Ramos (cell line): ENCODE data around the gene PIK3C2G.

Source experiments
- in situ Hi-C: fragments of 300-500 bp; cut with MboI; formaldehyde crosslinking; loops from one replicate; pipeline ENCODE4 v1.14.3; 2022; ENCODE audit warnings: low sequenced_read_pairs; ENCODE audit not compliant: unreplicated experiment

PIK3C2G gene

GRCh38 chr12:18327036-18327435 lies 65.7 kb downstream of the PIK3C2G start:
- in situ Hi-C loops, result no loop called here

GRCh38 chr12:18332173-18332572 lies 70.9 kb downstream of the PIK3C2G start:
- in situ Hi-C loops, result no loop called here

GRCh38 chr12:18339633-18340032 lies 78.3 kb downstream of the PIK3C2G start:
- in situ Hi-C loops, result no loop called here

GRCh38 chr12:18340186-18340585 lies 78.9 kb downstream of the PIK3C2G start:
- in situ Hi-C loops, result no loop called here

- in situ Hi-C loops, result no loop called here
Measured at GRCh38 chr12:18340786-18341185, 79.5 kb downstream of the PIK3C2G start.

- in situ Hi-C loops, result no loop called here
Measured at GRCh38 chr12:18343708-18344107, 82.4 kb downstream of the PIK3C2G start.

GRCh38 chr12:18345021-18345735 lies 83.9 kb downstream of the PIK3C2G start:
- in situ Hi-C loops, result no loop called here

GRCh38 chr12:18352312-18352711 lies 91.0 kb downstream of the PIK3C2G start:
- in situ Hi-C loops, result no loop called here

GRCh38 chr12:18355429-18355828 lies 94.1 kb downstream of the PIK3C2G start:
- in situ Hi-C loops, result no loop called here

- in situ Hi-C loops, result no loop called here
Measured at GRCh38 chr12:18358077-18358476, 96.8 kb downstream of the PIK3C2G start.

- in situ Hi-C loops, result no loop called here
Measured at GRCh38 chr12:18358930-18359329, 97.6 kb downstream of the PIK3C2G start.

GRCh38 chr12:18361433-18361832 lies 100.1 kb downstream of the PIK3C2G start:
- in situ Hi-C loops, result no loop called here

GRCh38 chr12:18363321-18363720 lies 102.0 kb downstream of the PIK3C2G start:
- in situ Hi-C loops, result no loop called here

- in situ Hi-C loops, result no loop called here
Measured at GRCh38 chr12:18368594-18368993, 107.3 kb downstream of the PIK3C2G start.

- in situ Hi-C loops, result no loop called here
Measured at GRCh38 chr12:18373181-18373580, 111.9 kb downstream of the PIK3C2G start.

GRCh38 chr12:18375131-18375530 lies 113.8 kb downstream of the PIK3C2G start:
- in situ Hi-C loops, result no loop called here

GRCh38 chr12:18375583-18375982 lies 114.3 kb downstream of the PIK3C2G start:
- in situ Hi-C loops, result no loop called here

- in situ Hi-C loops, result no loop called here
Measured at GRCh38 chr12:18382236-18382885, 121.0 kb downstream of the PIK3C2G start.

- in situ Hi-C loops, result no loop called here
Measured at GRCh38 chr12:18383203-18383602, 121.9 kb downstream of the PIK3C2G start.

GRCh38 chr12:18387706-18388105 lies 126.4 kb downstream of the PIK3C2G start:
- in situ Hi-C loops, result no loop called here

- in situ Hi-C loops, result no loop called here
Measured at GRCh38 chr12:18389820-18390219, 128.5 kb downstream of the PIK3C2G start.

- in situ Hi-C loops, result no loop called here
Measured at GRCh38 chr12:18391151-18391550, 129.8 kb downstream of the PIK3C2G start.
